Measurements from ENCODE around the gene GABRA5. TPM values are rescaled to one million over a fixed set of nuclear protein-coding genes. Genes with fewer than 3 reads are reported as not detected.
"Not testable (repeated sequence)": the region's sequence is repeated elsewhere in the genome, so short reads cannot be mapped to it uniquely, and the experiment has no call there.

GABRA5 gene
- total RNA-seq, result not detected in 2 replicates

GRCh38 chr15:26866298-26867199, at the start of gene GABRA5:
Gene GABRA5, plus strand, starts transcription at chr15:26867062. Its CDS starts 2,187 bp downstream, at chr15:26869249.
- peak; percentile 14 to 18 for DNase-seq (ENCODE audit: low read depth in 2 of 2)

- not testable (repeated sequence) for DNase-seq (ENCODE audit: low read depth in 2 of 2)
Observed at GRCh38 chr15:26831191-26831590, 35.7 kb upstream of the GABRA5 start.

- DNase-seq (ENCODE audit: low read depth in 2 of 2), result no peak
Observed at GRCh38 chr15:26831951-26832350, 34.9 kb upstream of the GABRA5 start.

GRCh38 chr15:26838742-26839460, 28.0 kb upstream of the GABRA5 start:
- DNase-seq (ENCODE audit: low read depth in 2 of 2), result no peak

GRCh38 chr15:26841514-26841913, 25.3 kb upstream of the GABRA5 start:
- DNase-seq (ENCODE audit: low read depth in 2 of 2), result no peak

- no peak for DNase-seq (ENCODE audit: low read depth in 2 of 2)
Observed at GRCh38 chr15:26841941-26842340, 24.9 kb upstream of the GABRA5 start.

- no peak for DNase-seq (ENCODE audit: low read depth in 2 of 2)
Observed at GRCh38 chr15:26842391-26842790, 24.5 kb upstream of the GABRA5 start.

GRCh38 chr15:26844901-26845300, 22.0 kb upstream of the GABRA5 start:
- no peak for DNase-seq (ENCODE audit: low read depth in 2 of 2)

GRCh38 chr15:26848498-26848897, 18.4 kb upstream of the GABRA5 start:
- no peak for DNase-seq (ENCODE audit: low read depth in 2 of 2)

- no peak for DNase-seq (ENCODE audit: low read depth in 2 of 2)
Observed at GRCh38 chr15:26850161-26850560, 16.7 kb upstream of the GABRA5 start.

GRCh38 chr15:26852980-26853379, 13.9 kb upstream of the GABRA5 start:
- DNase-seq (ENCODE audit: low read depth in 2 of 2), result no peak

GRCh38 chr15:26854435-26854834, 12.4 kb upstream of the GABRA5 start:
- no peak for DNase-seq (ENCODE audit: low read depth in 2 of 2)

- peak; percentile 51 to 56 for DNase-seq (ENCODE audit: low read depth in 2 of 2)
Observed at GRCh38 chr15:26864664-26865191, 2.1 kb upstream of the GABRA5 start.

- DNase-seq (ENCODE audit: low read depth in 2 of 2), result no peak
Observed at GRCh38 chr15:26867200-26868007, 542 bp downstream of the GABRA5 start.

- no peak for DNase-seq (ENCODE audit: low read depth in 2 of 2)
Observed at GRCh38 chr15:26868029-26868685, 1.3 kb downstream of the GABRA5 start.

GRCh38 chr15:26869628-26870027, 2.8 kb downstream of the GABRA5 start:
- no peak for DNase-seq (ENCODE audit: low read depth in 2 of 2)

- no peak for DNase-seq (ENCODE audit: low read depth in 2 of 2)
Observed at GRCh38 chr15:26870346-26870745, 3.5 kb downstream of the GABRA5 start.

- no peak for DNase-seq (ENCODE audit: low read depth in 2 of 2)
Observed at GRCh38 chr15:26872206-26872605, 5.3 kb downstream of the GABRA5 start.

GRCh38 chr15:26873846-26874245, 7.0 kb downstream of the GABRA5 start:
- DNase-seq (ENCODE audit: low read depth in 2 of 2), result no peak

GRCh38 chr15:26874774-26875475, 8.1 kb downstream of the GABRA5 start:
- DNase-seq (ENCODE audit: low read depth in 2 of 2), result no peak

Data from lung microvascular endothelial cell (primary cell).